Measurements from ENCODE around the gene PNMT. TPM values are rescaled to one million over a fixed set of nuclear protein-coding genes. Genes with fewer than 3 reads are reported as not detected.

The PNMT gene
- total and polyA plus RNA-seq, 2 of the 13 experiments (the other 11 are each of a cell fraction or from before 2014, with no cell fraction given): 0.25 TPM; not detected in 1

DNA sequence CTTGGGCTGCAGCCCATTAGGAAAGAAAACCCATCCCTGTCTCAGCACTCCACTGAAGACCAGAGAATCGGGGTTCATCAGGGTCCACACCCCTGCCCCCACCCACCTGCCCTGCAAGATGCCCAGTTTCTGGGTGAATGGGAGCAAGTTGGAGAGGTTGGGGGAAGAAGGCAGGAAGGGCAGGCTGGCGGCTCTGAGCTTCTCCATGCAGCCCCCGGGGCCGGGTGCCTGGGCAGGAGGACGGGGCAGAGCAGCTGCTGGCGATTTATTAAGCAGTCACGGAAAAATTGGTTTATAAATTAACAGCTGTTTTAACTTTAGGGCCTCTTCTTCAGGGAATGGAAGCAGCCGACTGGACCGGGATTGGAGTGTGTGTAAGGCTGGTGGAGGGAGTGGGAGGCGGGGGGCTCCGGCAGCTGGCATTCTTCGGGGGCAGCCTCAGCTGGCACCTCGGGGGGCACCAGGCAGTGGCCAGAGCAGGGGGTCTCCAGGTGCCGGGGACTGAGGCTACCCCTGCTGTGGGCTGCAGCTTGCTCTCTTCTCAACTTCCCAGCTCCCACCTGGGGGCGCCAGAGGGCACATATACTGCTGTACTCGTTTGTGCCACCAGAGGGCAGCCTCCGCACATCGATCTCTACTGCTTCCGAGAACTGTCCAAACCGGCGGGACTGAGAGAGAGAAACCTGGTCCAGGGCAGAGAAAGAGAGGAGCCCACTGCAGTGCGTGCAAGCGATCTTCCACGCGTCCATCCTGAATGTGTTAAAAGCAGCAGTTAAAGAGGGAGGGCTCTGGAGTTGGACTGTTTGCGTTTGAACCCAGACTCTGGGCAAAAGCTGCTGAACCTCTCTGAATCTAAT lies 46.5 kb upstream of the PNMT start (continued):
- TF ChIP-seq, protein P1, sequence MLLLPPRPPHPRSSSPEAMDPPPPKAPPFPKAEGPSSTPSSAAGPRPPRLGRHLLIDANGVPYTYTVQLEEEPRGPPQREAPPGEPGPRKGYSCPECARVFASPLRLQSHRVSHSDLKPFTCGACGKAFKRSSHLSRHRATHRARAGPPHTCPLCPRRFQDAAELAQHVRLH (CRISPR knock-in tag; IDR thresholded peaks at IDR 0.05; ENCODE audit: borderline replicate concordance, low read depth): peak; percentile 96
- TF ChIP-seq JUNB (CRISPR knock-in tag; IDR thresholded peaks at IDR 0.05; ENCODE audit: borderline replicate concordance) (no peak), RCOR2 (CRISPR knock-in tag; IDR thresholded peaks at IDR 0.05) (0 out of 2 replicates have a peak, but pooled peaks have one; percentile 43), TEAD3 (CRISPR knock-in tag; optimal IDR thresholded peaks at IDR 0.05; ENCODE audit: borderline replicate concordance) (peak; percentile 78), KIAA2018 (CRISPR knock-in tag; IDR thresholded peaks at IDR 0.05; ENCODE audit: borderline replicate concordance) (no peak), ZKSCAN5 (CRISPR knock-in tag; IDR thresholded peaks at IDR 0.05) (no peak), ZNF547 (CRISPR knock-in tag; IDR thresholded peaks at IDR 0.05) (0 out of 2 replicates have a peak, but pooled peaks have one; percentile 25), SMAD3 (CRISPR knock-in tag; IDR thresholded peaks at IDR 0.05) (peak; percentile 76; the same call in 1 of the 2 replicates), ZNF446 (CRISPR knock-in tag; IDR thresholded peaks at IDR 0.05) (no peak), ATM (IDR thresholded peaks at IDR 0.05; ENCODE audit: borderline replicate concordance) (no peak), ZNF556 (CRISPR knock-in tag; IDR thresholded peaks at IDR 0.05; ENCODE audit: borderline replicate concordance) (peak; percentile 66; the same call in 1 of the 2 replicates), SIX4 (CRISPR knock-in tag; IDR thresholded peaks at IDR 0.05) (0 out of 2 replicates have a peak, but pooled peaks have one; percentile 56), ZNF879 (CRISPR knock-in tag; IDR thresholded peaks at IDR 0.05) (no peak), TP53 (CRISPR knock-in tag; conservative IDR thresholded peaks at IDR 0.05) (0 out of 2 replicates have a peak, but pooled peaks have one; percentile 16), ZSCAN12 (CRISPR knock-in tag; IDR thresholded peaks at IDR 0.05) (0 out of 2 replicates have a peak, but pooled peaks have one; percentile 10), SOX5 (CRISPR knock-in tag; IDR thresholded peaks at IDR 0.05; ENCODE audit: borderline replicate concordance) (peak; percentile 51; the same call in 1 of the 2 replicates)
- TF ChIP-seq, protein P2, sequence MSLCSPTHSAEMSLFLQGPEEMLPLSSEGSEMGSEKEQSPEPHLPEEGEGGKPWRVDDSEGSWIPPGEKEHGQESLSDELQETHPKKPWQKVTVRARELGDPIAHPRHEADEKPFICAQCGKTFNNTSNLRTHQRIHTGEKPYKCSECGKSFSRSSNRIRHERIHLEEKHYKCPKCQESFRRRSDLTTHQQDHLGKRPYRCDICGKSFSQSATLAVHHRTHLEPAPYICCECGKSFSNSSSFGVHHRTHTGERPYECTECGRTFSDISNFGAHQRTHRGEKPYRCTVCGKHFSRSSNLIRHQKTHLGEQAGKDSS (CRISPR knock-in tag; IDR thresholded peaks at IDR 0.05; ENCODE audit: borderline replicate concordance, low read depth): peak; percentile 84
- TF ChIP-seq, protein P3, sequence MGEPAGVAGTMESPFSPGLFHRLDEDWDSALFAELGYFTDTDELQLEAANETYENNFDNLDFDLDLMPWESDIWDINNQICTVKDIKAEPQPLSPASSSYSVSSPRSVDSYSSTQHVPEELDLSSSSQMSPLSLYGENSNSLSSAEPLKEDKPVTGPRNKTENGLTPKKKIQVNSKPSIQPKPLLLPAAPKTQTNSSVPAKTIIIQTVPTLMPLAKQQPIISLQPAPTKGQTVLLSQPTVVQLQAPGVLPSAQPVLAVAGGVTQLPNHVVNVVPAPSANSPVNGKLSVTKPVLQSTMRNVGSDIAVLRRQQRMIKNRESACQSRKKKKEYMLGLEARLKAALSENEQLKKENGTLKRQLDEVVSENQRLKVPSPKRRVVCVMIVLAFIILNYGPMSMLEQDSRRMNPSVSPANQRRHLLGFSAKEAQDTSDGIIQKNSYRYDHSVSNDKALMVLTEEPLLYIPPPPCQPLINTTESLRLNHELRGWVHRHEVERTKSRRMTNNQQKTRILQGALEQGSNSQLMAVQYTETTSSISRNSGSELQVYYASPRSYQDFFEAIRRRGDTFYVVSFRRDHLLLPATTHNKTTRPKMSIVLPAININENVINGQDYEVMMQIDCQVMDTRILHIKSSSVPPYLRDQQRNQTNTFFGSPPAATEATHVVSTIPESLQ (CRISPR knock-in tag; conservative IDR thresholded peaks at IDR 0.05): no peak
